WTC11 (cell line): Measurements from ENCODE around the gene MLYCD. TPM values are rescaled to one million over a fixed set of nuclear protein-coding genes. Genes with fewer than 3 reads are reported as not detected.

ENCODE experiments used
- ATAC-seq: fragments of 200-7000 bp; cut with Tn5 transposase; 2 replicates; pipeline ENCODE4 v1.10.0; 2021; ENCODE audit warnings: mild to moderate bottlenecking, moderate library complexity
- CTCF ChIA-PET: fragments of 300-600 bp; sonication (Branson Sonifier 250); formaldehyde crosslinking; loops from one replicate; lab custom pipeline; 2021; ENCODE audit warnings: antibody characterized with exemption; lab: Charles Lee
- POLR2A ChIA-PET: fragments of 350-600 bp; sonication (Branson Sonifier 250); formaldehyde crosslinking; loops from one replicate; lab custom pipeline; 2021; ENCODE audit warnings: antibody characterized with exemption; lab: Charles Lee
- DNase-seq: peaks from one replicate; pipeline ENCODE4 v3.0.0; 2021; ENCODE audit warnings: low spot score
- H3K27ac Mint-ChIP-seq: 2 replicates; pipeline ENCODE4 v1.8.0; 2021; ENCODE audit warnings: mixed read lengths
- H3K27me3 Mint-ChIP-seq: 2 replicates; pipeline ENCODE4 v1.8.0; 2021; ENCODE audit warnings: low read depth, mild to moderate bottlenecking, moderate library complexity, mixed read lengths
- H3K36me3 Mint-ChIP-seq: 2 replicates; pipeline ENCODE4 v1.8.0; 2021; ENCODE audit warnings: mixed read lengths
- H3K4me1 Mint-ChIP-seq: 2 replicates; pipeline ENCODE4 v1.8.0; 2022; ENCODE audit warnings: mixed read lengths
- H3K4me3 Mint-ChIP-seq: 2 replicates; pipeline ENCODE4 v1.8.0; 2021; ENCODE audit warnings: mild to moderate bottlenecking, moderate library complexity, mixed read lengths
- H3K9me3 Mint-ChIP-seq: 2 replicates; pipeline ENCODE4 v1.8.0; 2021; ENCODE audit warnings: mixed read lengths
- ATF1 ChIP-seq: sonication (generic); formaldehyde crosslinking; IDR thresholded peaks from 2 replicates; pipeline ENCODE4 v1.8.1; 2023; ENCODE audit warnings: mild to moderate bottlenecking, moderate library complexity, missing genetic modification reagents
- CBFB ChIP-seq: sonication (generic); formaldehyde crosslinking; IDR thresholded peaks from 2 replicates; pipeline ENCODE4 v1.8.1; 2022; ENCODE audit warnings: mild to moderate bottlenecking, low read depth, missing genetic modification reagents
- CREB1 ChIP-seq: sonication (generic); formaldehyde crosslinking; IDR thresholded peaks from 2 replicates; pipeline ENCODE4 v1.8.0; 2023; ENCODE audit warnings: mild to moderate bottlenecking, missing genetic modification reagents
- CREM ChIP-seq: sonication (generic); formaldehyde crosslinking; IDR thresholded peaks from 2 replicates; pipeline ENCODE4 v1.8.1; 2022; ENCODE audit warnings: mild to moderate bottlenecking, missing genetic modification reagents, moderate library complexity
- ELF4 ChIP-seq: sonication (generic); formaldehyde crosslinking; IDR thresholded peaks from 2 replicates; pipeline ENCODE4 v1.8.1; 2022; ENCODE audit warnings: low read depth, mild to moderate bottlenecking, moderate library complexity, missing genetic modification reagents
- ESRRA ChIP-seq: sonication (generic); formaldehyde crosslinking; IDR thresholded peaks from 2 replicates; pipeline ENCODE4 v1.8.1; 2022; ENCODE audit warnings: mild to moderate bottlenecking, missing genetic modification reagents, borderline replicate concordance
- FOXJ3 ChIP-seq: sonication (generic); formaldehyde crosslinking; IDR thresholded peaks from 2 replicates; pipeline ENCODE4 v1.9.0; 2021; ENCODE audit warnings: missing genetic modification reagents, mild to moderate bottlenecking, borderline replicate concordance
- HMGA2 ChIP-seq: fragments of 250-450 bp; sonication (Bioruptor Pico); IDR thresholded peaks from 2 replicates; pipeline ENCODE4 v1.4.0; 2021; ENCODE audit warnings: mild to moderate bottlenecking, moderate library complexity
- KAT7 ChIP-seq: sonication (generic); formaldehyde crosslinking; IDR thresholded peaks from 2 replicates; pipeline ENCODE4 v1.8.1; 2023; ENCODE audit warnings: missing genetic modification reagents, mild to moderate bottlenecking, borderline replicate concordance
- MXD4 ChIP-seq: fragments of 250-450 bp; sonication (Bioruptor Pico); IDR thresholded peaks from 2 replicates; pipeline ENCODE4 v1.8.0; 2021; ENCODE audit warnings: mild to moderate bottlenecking, moderate library complexity, borderline replicate concordance
- NR1H2 ChIP-seq: sonication (generic); formaldehyde crosslinking; IDR thresholded peaks from 2 replicates; pipeline ENCODE4 v1.9.0; 2021; ENCODE audit warnings: mild to moderate bottlenecking, moderate library complexity, missing genetic modification reagents
- OVOL2 ChIP-seq: fragments of 250-450 bp; sonication (Bioruptor Pico); IDR thresholded peaks from 2 replicates; pipeline ENCODE4 v1.9.0; 2021; ENCODE audit warnings: mild to moderate bottlenecking, borderline replicate concordance
- RELA ChIP-seq: sonication (generic); formaldehyde crosslinking; IDR thresholded peaks from 2 replicates; pipeline ENCODE4 v1.8.1; 2022; ENCODE audit warnings: missing genetic modification reagents, mild to moderate bottlenecking, borderline replicate concordance
- SMAD3 ChIP-seq: sonication (generic); formaldehyde crosslinking; IDR thresholded peaks from 2 replicates; pipeline ENCODE4 v1.8.0; 2022; ENCODE audit warnings: missing genetic modification reagents, mild to moderate bottlenecking, borderline replicate concordance
- TEAD1 ChIP-seq: sonication (generic); formaldehyde crosslinking; IDR thresholded peaks from 2 replicates; pipeline ENCODE4 v1.8.0; 2022; ENCODE audit warnings: mild to moderate bottlenecking, missing genetic modification reagents
- ZNF121 ChIP-seq: sonication (generic); formaldehyde crosslinking; IDR thresholded peaks from 2 replicates; pipeline ENCODE4 v1.8.0; 2023; ENCODE audit warnings: missing genetic modification reagents
- ZNF423 ChIP-seq: fragments of 250-450 bp; sonication (Bioruptor Pico); IDR thresholded peaks from 2 replicates; pipeline ENCODE4 v2.1.2; 2022; ENCODE audit warnings: mild to moderate bottlenecking, moderate library complexity
- total RNA-seq: library from RNA; stranded (reverse); gene quantifications from 3 replicates; pipeline ENCODE4 v1.2.3, GENCODE V29; 2021
- TF ChIP-seq, protein P1 (sequence below): fragments of 250-450 bp; sonication (Bioruptor Pico); IDR thresholded peaks from 2 replicates; pipeline ENCODE4 v1.9.0; 2021; ENCODE audit warnings: mild to moderate bottlenecking, borderline replicate concordance
- TF ChIP-seq, protein P2 (sequence below): sonication (generic); formaldehyde crosslinking; IDR thresholded peaks from 2 replicates; pipeline ENCODE4 v1.8.1; 2022; ENCODE audit warnings: missing genetic modification reagents, borderline replicate concordance
- TF ChIP-seq, protein P3 (sequence below): sonication (generic); formaldehyde crosslinking; conservative IDR thresholded peaks from 2 replicates; pipeline ENCODE4 v1.8.1; 2022; ENCODE audit warnings: mild to moderate bottlenecking, missing genetic modification reagents
- TF ChIP-seq, protein P4 (sequence below): fragments of 250-450 bp; sonication (Bioruptor Pico); IDR thresholded peaks from 2 replicates; pipeline ENCODE4 v1.9.0; 2021; ENCODE audit warnings: mild to moderate bottlenecking
- TF ChIP-seq, protein P5 (sequence below): fragments of 250-450 bp; sonication (Bioruptor Pico); IDR thresholded peaks from 2 replicates; pipeline ENCODE4 v2.1.2; 2022; ENCODE audit warnings: mild to moderate bottlenecking, moderate library complexity
- TF ChIP-seq, protein P6 (sequence below): fragments of 200-600 bp; IDR thresholded peaks from 2 replicates; pipeline ENCODE4 v1.8.0; 2022; ENCODE audit warnings: antibody characterized with exemption

MLYCD gene
- total RNA-seq, 1 experiment from 2014 or later, result 6.3 TPM

DNA sequence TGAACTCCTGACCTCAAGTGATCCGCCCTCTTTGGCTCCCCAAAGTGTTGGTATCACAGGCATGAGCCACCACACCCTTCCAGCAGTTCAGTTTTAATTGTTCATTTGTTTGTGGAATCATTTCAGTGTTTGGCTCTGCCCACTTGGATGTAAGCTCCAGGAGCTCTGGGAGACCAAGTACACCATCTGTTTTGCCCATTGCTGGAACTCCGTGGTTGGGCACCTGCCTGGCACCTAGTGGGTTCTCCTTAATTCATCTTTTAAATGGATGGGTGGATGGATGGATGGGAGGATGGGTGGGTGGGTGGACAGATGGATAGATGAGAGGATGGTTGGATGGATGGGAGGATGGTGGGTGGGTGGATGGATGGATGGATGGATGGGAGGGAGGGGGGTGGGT is 68.2 kb downstream of the MLYCD start:
- Mint-ChIP-seq H3K4me3 (no peak overlapping the region), H3K36me3 (no peaks in the 10 kb centered on the region), H3K27ac (no peak overlapping the region), H3K27me3 (peaks cover 12% of the 10 kb centered on the region), H3K4me1 (peaks cover 7% of the 10 kb centered on the region), H3K9me3 (no peaks in the 10 kb centered on the region)
- ChIA-PET CTCF (interaction anchor here (1.4 to 2.4 kb wide), 3 partner anchors 10 to 79 kb away, joined by 4 to 14 read pairs (median 4); no protein-coding TSS in a partner anchor), POLR2A (no interaction called here)
- TF ChIP-seq CREB1 (no peak), ESRRA (no peak), OVOL2 (CRISPR knock-in tag) (no peak), NR1H2 (no peak), CREM (CRISPR knock-in tag) (no peak), RELA (CRISPR knock-in tag) (no peak), ZNF121 (CRISPR knock-in tag) (no peak), MXD4 (CRISPR knock-in tag) (no peak), HMGA2 (CRISPR knock-in tag) (no peak), ATF1 (CRISPR knock-in tag) (no peak), SMAD3 (CRISPR knock-in tag) (no peak), ELF4 (CRISPR knock-in tag) (no peak), CBFB (CRISPR knock-in tag) (no peak), TEAD1 (CRISPR knock-in tag) (no peak), ZNF423 (CRISPR knock-in tag) (no peak)
- TF ChIP-seq, protein P1, sequence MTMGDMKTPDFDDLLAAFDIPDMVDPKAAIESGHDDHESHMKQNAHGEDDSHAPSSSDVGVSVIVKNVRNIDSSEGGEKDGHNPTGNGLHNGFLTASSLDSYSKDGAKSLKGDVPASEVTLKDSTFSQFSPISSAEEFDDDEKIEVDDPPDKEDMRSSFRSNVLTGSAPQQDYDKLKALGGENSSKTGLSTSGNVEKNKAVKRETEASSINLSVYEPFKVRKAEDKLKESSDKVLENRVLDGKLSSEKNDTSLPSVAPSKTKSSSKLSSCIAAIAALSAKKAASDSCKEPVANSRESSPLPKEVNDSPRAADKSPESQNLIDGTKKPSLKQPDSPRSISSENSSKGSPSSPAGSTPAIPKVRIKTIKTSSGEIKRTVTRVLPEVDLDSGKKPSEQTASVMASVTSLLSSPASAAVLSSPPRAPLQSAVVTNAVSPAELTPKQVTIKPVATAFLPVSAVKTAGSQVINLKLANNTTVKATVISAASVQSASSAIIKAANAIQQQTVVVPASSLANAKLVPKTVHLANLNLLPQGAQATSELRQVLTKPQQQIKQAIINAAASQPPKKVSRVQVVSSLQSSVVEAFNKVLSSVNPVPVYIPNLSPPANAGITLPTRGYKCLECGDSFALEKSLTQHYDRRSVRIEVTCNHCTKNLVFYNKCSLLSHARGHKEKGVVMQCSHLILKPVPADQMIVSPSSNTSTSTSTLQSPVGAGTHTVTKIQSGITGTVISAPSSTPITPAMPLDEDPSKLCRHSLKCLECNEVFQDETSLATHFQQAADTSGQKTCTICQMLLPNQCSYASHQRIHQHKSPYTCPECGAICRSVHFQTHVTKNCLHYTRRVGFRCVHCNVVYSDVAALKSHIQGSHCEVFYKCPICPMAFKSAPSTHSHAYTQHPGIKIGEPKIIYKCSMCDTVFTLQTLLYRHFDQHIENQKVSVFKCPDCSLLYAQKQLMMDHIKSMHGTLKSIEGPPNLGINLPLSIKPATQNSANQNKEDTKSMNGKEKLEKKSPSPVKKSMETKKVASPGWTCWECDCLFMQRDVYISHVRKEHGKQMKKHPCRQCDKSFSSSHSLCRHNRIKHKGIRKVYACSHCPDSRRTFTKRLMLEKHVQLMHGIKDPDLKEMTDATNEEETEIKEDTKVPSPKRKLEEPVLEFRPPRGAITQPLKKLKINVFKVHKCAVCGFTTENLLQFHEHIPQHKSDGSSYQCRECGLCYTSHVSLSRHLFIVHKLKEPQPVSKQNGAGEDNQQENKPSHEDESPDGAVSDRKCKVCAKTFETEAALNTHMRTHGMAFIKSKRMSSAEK (CRISPR knock-in tag), result no peak
- TF ChIP-seq, protein P2, sequence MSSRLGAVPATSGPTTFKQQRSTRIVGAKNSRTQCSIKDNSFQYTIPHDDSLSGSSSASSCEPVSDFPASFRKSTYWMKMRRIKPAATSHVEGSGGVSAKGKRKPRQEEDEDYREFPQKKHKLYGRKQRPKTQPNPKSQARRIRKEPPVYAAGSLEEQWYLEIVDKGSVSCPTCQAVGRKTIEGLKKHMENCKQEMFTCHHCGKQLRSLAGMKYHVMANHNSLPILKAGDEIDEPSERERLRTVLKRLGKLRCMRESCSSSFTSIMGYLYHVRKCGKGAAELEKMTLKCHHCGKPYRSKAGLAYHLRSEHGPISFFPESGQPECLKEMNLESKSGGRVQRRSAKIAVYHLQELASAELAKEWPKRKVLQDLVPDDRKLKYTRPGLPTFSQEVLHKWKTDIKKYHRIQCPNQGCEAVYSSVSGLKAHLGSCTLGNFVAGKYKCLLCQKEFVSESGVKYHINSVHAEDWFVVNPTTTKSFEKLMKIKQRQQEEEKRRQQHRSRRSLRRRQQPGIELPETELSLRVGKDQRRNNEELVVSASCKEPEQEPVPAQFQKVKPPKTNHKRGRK (CRISPR knock-in tag), result no peak
- TF ChIP-seq, protein P3, sequence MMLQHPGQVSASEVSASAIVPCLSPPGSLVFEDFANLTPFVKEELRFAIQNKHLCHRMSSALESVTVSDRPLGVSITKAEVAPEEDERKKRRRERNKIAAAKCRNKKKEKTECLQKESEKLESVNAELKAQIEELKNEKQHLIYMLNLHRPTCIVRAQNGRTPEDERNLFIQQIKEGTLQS, result no peak
- DNase-seq, result no peak
- ATAC-seq, result no peak

DNA sequence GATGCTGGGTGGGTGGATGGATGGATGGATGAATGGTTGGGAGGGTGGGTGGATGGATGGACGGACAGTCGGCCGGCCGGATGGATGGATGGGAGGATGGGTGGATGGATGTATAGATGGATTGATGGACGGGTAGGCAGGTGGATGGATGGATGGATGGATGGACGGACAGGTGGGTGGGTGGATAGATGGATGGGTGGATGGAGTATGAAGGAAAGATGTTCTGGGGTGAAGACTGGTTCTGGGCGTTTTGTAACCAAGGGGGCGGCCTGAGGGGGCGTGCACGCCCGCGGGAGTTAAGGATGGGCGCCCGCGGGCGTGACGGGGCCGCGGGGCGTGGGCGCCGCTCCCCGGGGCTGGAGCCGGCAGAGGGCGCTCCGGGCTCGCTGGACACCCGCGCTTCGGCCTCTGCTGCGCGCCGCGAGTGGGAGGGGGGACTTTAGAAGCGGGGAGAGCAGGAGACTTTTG is 69.0 kb downstream of the MLYCD start, which contains the start of gene NECAB2:
TSS of gene NECAB2 (plus strand) at position 407 of the 468 bp plus-strand sequence. CDS start 405 bp downstream, outside the sequence.
- peak within 1 kb of the TSS; percentile 75 for H3K4me3 Mint-ChIP-seq
- no peak for TF ChIP-seq KAT7 (CRISPR knock-in tag)
- TF ChIP-seq, protein P4, sequence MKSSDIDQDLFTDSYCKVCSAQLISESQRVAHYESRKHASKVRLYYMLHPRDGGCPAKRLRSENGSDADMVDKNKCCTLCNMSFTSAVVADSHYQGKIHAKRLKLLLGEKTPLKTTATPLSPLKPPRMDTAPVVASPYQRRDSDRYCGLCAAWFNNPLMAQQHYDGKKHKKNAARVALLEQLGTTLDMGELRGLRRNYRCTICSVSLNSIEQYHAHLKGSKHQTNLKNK (CRISPR knock-in tag), result no peak
- TF ChIP-seq, protein P5, sequence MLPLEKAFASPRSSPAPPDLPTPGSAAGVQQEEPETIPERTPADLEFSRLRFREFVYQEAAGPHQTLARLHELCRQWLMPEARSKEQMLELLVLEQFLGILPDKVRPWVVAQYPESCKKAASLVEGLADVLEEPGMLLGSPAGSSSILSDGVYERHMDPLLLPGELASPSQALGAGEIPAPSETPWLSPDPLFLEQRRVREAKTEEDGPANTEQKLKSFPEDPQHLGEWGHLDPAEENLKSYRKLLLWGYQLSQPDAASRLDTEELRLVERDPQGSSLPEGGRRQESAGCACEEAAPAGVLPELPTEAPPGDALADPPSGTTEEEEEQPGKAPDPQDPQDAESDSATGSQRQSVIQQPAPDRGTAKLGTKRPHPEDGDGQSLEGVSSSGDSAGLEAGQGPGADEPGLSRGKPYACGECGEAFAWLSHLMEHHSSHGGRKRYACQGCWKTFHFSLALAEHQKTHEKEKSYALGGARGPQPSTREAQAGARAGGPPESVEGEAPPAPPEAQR (CRISPR knock-in tag), result no peak
- TF ChIP-seq, protein P6, sequence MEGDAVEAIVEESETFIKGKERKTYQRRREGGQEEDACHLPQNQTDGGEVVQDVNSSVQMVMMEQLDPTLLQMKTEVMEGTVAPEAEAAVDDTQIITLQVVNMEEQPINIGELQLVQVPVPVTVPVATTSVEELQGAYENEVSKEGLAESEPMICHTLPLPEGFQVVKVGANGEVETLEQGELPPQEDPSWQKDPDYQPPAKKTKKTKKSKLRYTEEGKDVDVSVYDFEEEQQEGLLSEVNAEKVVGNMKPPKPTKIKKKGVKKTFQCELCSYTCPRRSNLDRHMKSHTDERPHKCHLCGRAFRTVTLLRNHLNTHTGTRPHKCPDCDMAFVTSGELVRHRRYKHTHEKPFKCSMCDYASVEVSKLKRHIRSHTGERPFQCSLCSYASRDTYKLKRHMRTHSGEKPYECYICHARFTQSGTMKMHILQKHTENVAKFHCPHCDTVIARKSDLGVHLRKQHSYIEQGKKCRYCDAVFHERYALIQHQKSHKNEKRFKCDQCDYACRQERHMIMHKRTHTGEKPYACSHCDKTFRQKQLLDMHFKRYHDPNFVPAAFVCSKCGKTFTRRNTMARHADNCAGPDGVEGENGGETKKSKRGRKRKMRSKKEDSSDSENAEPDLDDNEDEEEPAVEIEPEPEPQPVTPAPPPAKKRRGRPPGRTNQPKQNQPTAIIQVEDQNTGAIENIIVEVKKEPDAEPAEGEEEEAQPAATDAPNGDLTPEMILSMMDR, result peak; percentile 39
- TF ChIP-seq FOXJ3 (CRISPR knock-in tag), result no peak
- H3K27ac Mint-ChIP-seq, result no peak within 1 kb of the TSS
- H3K9me3 Mint-ChIP-seq, result no peaks in the 10 kb centered on the region
- peak; percentile 25 for ATAC-seq
- H3K36me3 Mint-ChIP-seq, result no peaks in the 10 kb centered on the region
- ChIA-PET POLR2A (no interaction called here), CTCF (interaction anchor here (1.6 kb wide), 1 partner anchor 98 kb away, joined by 4 read pairs; no protein-coding TSS in a partner anchor)
- DNase-seq, result peak; percentile 53
- peaks cover 7% of the 10 kb centered on the region for H3K4me1 Mint-ChIP-seq
- peaks cover 12% of the 10 kb centered on the region for H3K27me3 Mint-ChIP-seq
